SK-N-SH treated with all-trans-retinoic acid at 6 μM for 48 hours (cell line): ENCODE data around the gene POMGNT2.

Experiments used
- ATAC-seq: fragments of 200-7000 bp; cut with Tn5 transposase; 3 replicates; pipeline ENCODE4 v1.9.1; 2020; ENCODE audit warnings: mild to moderate bottlenecking, moderate library complexity
- ARNTL ChIP-seq: fragments of 450-650 bp; formaldehyde crosslinking; IDR thresholded peaks from 2 replicates; pipeline ENCODE4 v1.5.0; 2020; ENCODE audit warnings: low read depth, mild to moderate bottlenecking, moderate library complexity, borderline replicate concordance
- BACH2 ChIP-seq: fragments of 250-450 bp; sonication (Bioruptor Pico); IDR thresholded peaks from 2 replicates; pipeline ENCODE4 v1.9.0; 2021; ENCODE audit warnings: mild to moderate bottlenecking, borderline replicate concordance
- CREB5 ChIP-seq: fragments of 250-450 bp; sonication (Bioruptor Pico); IDR thresholded peaks from 2 replicates; pipeline ENCODE4 v1.5.1; 2020; ENCODE audit warnings: low read depth, mild to moderate bottlenecking, moderate library complexity
- CSDC2 ChIP-seq: fragments of 250-450 bp; sonication (Bioruptor Pico); IDR thresholded peaks from 2 replicates; pipeline ENCODE4 v1.5.0; 2020; ENCODE audit warnings: mild to moderate bottlenecking, moderate library complexity
- CSRNP3 ChIP-seq: fragments of 250-450 bp; sonication (Bioruptor Pico); IDR thresholded peaks from 2 replicates; pipeline ENCODE4 v1.5.1; 2021; ENCODE audit warnings: mild to moderate bottlenecking, moderate library complexity
- ESRRG ChIP-seq: fragments of 250-450 bp; sonication (Bioruptor Pico); IDR thresholded peaks from 2 replicates; pipeline ENCODE4 v1.6.1; 2021; ENCODE audit warnings: mild to moderate bottlenecking
- OSR1 ChIP-seq: fragments of 250-450 bp; sonication (Bioruptor Pico); IDR thresholded peaks from 2 replicates; pipeline ENCODE4 v1.8.0; 2022; ENCODE audit warnings: moderate library complexity, mild to moderate bottlenecking, inconsistent platforms
- PATZ1 ChIP-seq: fragments of 250-450 bp; sonication (Bioruptor Pico); IDR thresholded peaks from 2 replicates; pipeline ENCODE4 v1.8.0; 2020; ENCODE audit warnings: mild to moderate bottlenecking, moderate library complexity, borderline replicate concordance
- POU6F1 ChIP-seq: fragments of 250-450 bp; sonication (Bioruptor Pico); IDR thresholded peaks from 2 replicates; pipeline ENCODE4 v1.8.0; 2021; ENCODE audit warnings: low read depth, mild to moderate bottlenecking, moderate library complexity, borderline replicate concordance
- PPARA ChIP-seq: fragments of 250-450 bp; sonication (Bioruptor Pico); IDR thresholded peaks from 2 replicates; pipeline ENCODE4 v1.5.0; 2020; ENCODE audit warnings: mild to moderate bottlenecking, borderline replicate concordance
- RARB ChIP-seq: fragments of 250-450 bp; sonication (Bioruptor Pico); IDR thresholded peaks from 2 replicates; pipeline ENCODE4 v1.8.0; 2021; ENCODE audit warnings: mild to moderate bottlenecking, moderate library complexity
- SNAI2 ChIP-seq: fragments of 250-450 bp; sonication (Bioruptor Pico); IDR thresholded peaks from 2 replicates; pipeline ENCODE4 v1.5.0; 2020; ENCODE audit warnings: mild to moderate bottlenecking, moderate library complexity
- TCF4 ChIP-seq: fragments of 250-450 bp; sonication (Bioruptor Pico); IDR thresholded peaks from 2 replicates; pipeline ENCODE4 v1.8.0; 2021; ENCODE audit warnings: mild to moderate bottlenecking, moderate library complexity, borderline replicate concordance
- TOX ChIP-seq: fragments of 250-450 bp; sonication (Bioruptor Pico); IDR thresholded peaks from 2 replicates; pipeline ENCODE4 v1.8.0; 2021; ENCODE audit warnings: mild to moderate bottlenecking, moderate library complexity, borderline replicate concordance
- ZC3H10 ChIP-seq: fragments of 250-450 bp; sonication (Bioruptor Pico); IDR thresholded peaks from 2 replicates; pipeline ENCODE4 v1.5.1; 2021; ENCODE audit warnings: mild to moderate bottlenecking, moderate library complexity
- ZFP3 ChIP-seq: fragments of 250-450 bp; sonication (Bioruptor Pico); IDR thresholded peaks from 2 replicates; pipeline ENCODE4 v1.5.0; 2020; ENCODE audit warnings: mild to moderate bottlenecking, moderate library complexity
- ZNF70 ChIP-seq: fragments of 450-650 bp; formaldehyde crosslinking; IDR thresholded peaks from 2 replicates; pipeline ENCODE4 v1.5.0; 2020; ENCODE audit warnings: mild to moderate bottlenecking, moderate library complexity

POMGNT2 gene

GRCh38 chr3:43038010-43038409, 67.9 kb downstream of the POMGNT2 start (continued):
- no peak for TF ChIP-seq PATZ1
- TF ChIP-seq PPARA, result no peak
- no peak for TF ChIP-seq CSDC2

- no peak for TF ChIP-seq PATZ1
- no peak for ATAC-seq
Measured at GRCh38 chr3:43036621-43037423, 69.1 kb downstream of the POMGNT2 start.

- TF ChIP-seq OSR1 (CRISPR knock-in tag) (no peak), CSDC2 (no peak), CSRNP3 (no peak), TCF4 (no peak), PATZ1 (no peak), ARNTL (CRISPR knock-in tag) (no peak), ZC3H10 (CRISPR knock-in tag) (no peak), SNAI2 (CRISPR knock-in tag) (no peak), TOX (CRISPR knock-in tag) (no peak), ZNF70 (CRISPR knock-in tag) (no peak), RARB (no peak), ZFP3 (CRISPR knock-in tag) (no peak)
Measured at GRCh38 chr3:43035801-43036365, 70.0 kb downstream of the POMGNT2 start.

GRCh38 chr3:43034911-43035310, 71.0 kb downstream of the POMGNT2 start:
- TF ChIP-seq CREB5 (no peak), PATZ1 (no peak), TCF4 (no peak)
- no peak for ATAC-seq

More at GRCh38 chr3:43035801-43036365, 70.0 kb downstream of the POMGNT2 start:
- no peak for ATAC-seq

GRCh38 chr3:43034200-43034599, 71.7 kb downstream of the POMGNT2 start:
- no peak for ATAC-seq
- no peak for TF ChIP-seq ZNF70 (CRISPR knock-in tag)
- no peak for TF ChIP-seq RARB
- TF ChIP-seq BACH2 (CRISPR knock-in tag), result no peak
- TF ChIP-seq ESRRG (CRISPR knock-in tag), result no peak
- TF ChIP-seq SNAI2 (CRISPR knock-in tag), result no peak
- no peak for TF ChIP-seq POU6F1 (CRISPR knock-in tag)
- no peak for TF ChIP-seq CREB5
- no peak for TF ChIP-seq CSDC2
- TF ChIP-seq ZFP3 (CRISPR knock-in tag), result no peak
- TF ChIP-seq CSRNP3, result no peak
- TF ChIP-seq TOX (CRISPR knock-in tag), result no peak
